ENCODE data around the gene FEM1C. TPM values are rescaled to one million over a fixed set of nuclear protein-coding genes. Genes with fewer than 3 reads are reported as not detected.

Gene FEM1C
- total and polyA plus RNA-seq, 9 of the 15 experiments (the other 6 are each of a cell fraction or from before 2014, with no cell fraction given): 1.4 to 9.3 (median 4.3) TPM

DNA sequence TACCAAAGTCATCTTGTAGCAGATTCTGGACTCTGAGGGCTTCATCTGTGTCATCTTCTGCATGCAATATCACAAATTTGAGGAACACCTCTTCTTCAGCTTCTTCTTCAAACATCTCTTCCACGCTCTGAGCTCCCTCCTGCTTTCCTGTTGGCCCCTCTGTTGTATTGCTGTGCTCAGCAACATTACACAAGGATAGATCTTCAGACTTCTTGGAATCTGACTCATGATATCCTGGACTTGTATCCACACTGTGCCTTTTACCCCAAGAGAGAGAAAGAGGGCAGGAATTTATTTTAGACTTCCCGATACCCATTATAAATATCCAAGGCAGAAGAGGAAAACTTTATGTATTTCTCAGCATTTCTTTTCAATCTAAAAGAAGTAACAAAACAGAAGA, 36.4 kb upstream of the FEM1C start:
- H3K9ac ChIP-seq (ENCODE audit: insufficient read depth in 1 of 2, low read depth in 2 of 2, low read length in 2 of 2): no peak overlapping the region
- DNase-seq (ENCODE audit: extremely low read depth in 1 of 4, low spot score in 3 of 4) (no peak), ATAC-seq (no peak), FAIRE-seq (no peak)
- in situ Hi-C loops (cut with MboI) (loop anchor here (25.0 kb wide), 1 partner anchor 1894 kb away; no protein-coding TSS in a partner anchor), intact Hi-C loops (cut with micrococcal nuclease) (loop anchor here (10.0 kb wide), 1 partner anchor 1966 kb away; no protein-coding TSS in a partner anchor)
- H3K9me1 ChIP-seq (ENCODE audit: control insufficient read depth, insufficient read depth, low read length): no peaks in the 10 kb centered on the region
- no peaks in the 10 kb centered on the region for H3K27me3 ChIP-seq (ENCODE audit: control insufficient read depth in 2 of 2, insufficient read depth in 2 of 2, low read length in 2 of 2)
- no peak overlapping the region for H3K4me2 ChIP-seq (ENCODE audit: insufficient read depth, low read length)
- POLR2A ChIA-PET: no interaction called here
- no peaks in the 10 kb centered on the region for H3K9me3 ChIP-seq (replicated peaks; ENCODE audit: control insufficient read depth, insufficient read depth, low read depth, low read length)
- WGBS (ENCODE audit: insufficient coverage, low coverage, missing lambda C conversion rate): 55% methylated on average over 2 of the region's 2 CpGs
- no peak overlapping the region for H2AFZ ChIP-seq (ENCODE audit: low read depth, low read length)
- CTCF ChIA-PET (ENCODE audit: low intra/inter-chr PET ratio): no interaction called here
- no peaks in the 10 kb centered on the region for H3K4me1 ChIP-seq (replicated peaks in 1 of 2; ENCODE audit: control insufficient read depth in 2 of 2, insufficient read depth in 2 of 2, low read length in 2 of 2)
- no peaks in the 10 kb centered on the region for H4K20me1 ChIP-seq (replicated peaks; ENCODE audit: control insufficient read depth, insufficient read depth, low read length)
- BruUV-seq (replicated peaks): no TSS peak
- H3K79me2 ChIP-seq (ENCODE audit: control insufficient read depth, insufficient read depth, low read length): no peaks in the 10 kb centered on the region
- H3K27ac ChIP-seq (ENCODE audit: extremely low read depth, low read depth, low read length): no peak overlapping the region
- no peaks in the 10 kb centered on the region for H3K36me3 ChIP-seq (ENCODE audit: control insufficient read depth, insufficient read depth, low read length)
- no peak overlapping the region for H3K4me3 ChIP-seq
- TF ChIP-seq ZNF253 (CRISPR knock-in tag; conservative IDR thresholded peaks at IDR 0.05) (no peak), FOXJ3 (CRISPR knock-in tag; IDR thresholded peaks at IDR 0.05) (no peak), SETDB1 (IDR thresholded peaks at IDR 0.05; ENCODE audit: low read length) (no peak), POLR2B (IDR thresholded peaks at IDR 0.05; ENCODE audit: low read depth, partially characterized antibody) (no peak), ATF7 (IDR thresholded peaks at IDR 0.05) (no peak), ZC3H11A (IDR thresholded peaks at IDR 0.05; ENCODE audit: low read depth, low read length) (no peak), ZNF121 (CRISPR knock-in tag; conservative IDR thresholded peaks at IDR 0.05) (no peak), SMAD4 (CRISPR knock-in tag; conservative IDR thresholded peaks at IDR 0.05) (no peak)
- TF ChIP-seq, protein P1, sequence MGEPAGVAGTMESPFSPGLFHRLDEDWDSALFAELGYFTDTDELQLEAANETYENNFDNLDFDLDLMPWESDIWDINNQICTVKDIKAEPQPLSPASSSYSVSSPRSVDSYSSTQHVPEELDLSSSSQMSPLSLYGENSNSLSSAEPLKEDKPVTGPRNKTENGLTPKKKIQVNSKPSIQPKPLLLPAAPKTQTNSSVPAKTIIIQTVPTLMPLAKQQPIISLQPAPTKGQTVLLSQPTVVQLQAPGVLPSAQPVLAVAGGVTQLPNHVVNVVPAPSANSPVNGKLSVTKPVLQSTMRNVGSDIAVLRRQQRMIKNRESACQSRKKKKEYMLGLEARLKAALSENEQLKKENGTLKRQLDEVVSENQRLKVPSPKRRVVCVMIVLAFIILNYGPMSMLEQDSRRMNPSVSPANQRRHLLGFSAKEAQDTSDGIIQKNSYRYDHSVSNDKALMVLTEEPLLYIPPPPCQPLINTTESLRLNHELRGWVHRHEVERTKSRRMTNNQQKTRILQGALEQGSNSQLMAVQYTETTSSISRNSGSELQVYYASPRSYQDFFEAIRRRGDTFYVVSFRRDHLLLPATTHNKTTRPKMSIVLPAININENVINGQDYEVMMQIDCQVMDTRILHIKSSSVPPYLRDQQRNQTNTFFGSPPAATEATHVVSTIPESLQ (CRISPR knock-in tag; IDR thresholded peaks at IDR 0.05): no peak
- TF ChIP-seq, protein P2, sequence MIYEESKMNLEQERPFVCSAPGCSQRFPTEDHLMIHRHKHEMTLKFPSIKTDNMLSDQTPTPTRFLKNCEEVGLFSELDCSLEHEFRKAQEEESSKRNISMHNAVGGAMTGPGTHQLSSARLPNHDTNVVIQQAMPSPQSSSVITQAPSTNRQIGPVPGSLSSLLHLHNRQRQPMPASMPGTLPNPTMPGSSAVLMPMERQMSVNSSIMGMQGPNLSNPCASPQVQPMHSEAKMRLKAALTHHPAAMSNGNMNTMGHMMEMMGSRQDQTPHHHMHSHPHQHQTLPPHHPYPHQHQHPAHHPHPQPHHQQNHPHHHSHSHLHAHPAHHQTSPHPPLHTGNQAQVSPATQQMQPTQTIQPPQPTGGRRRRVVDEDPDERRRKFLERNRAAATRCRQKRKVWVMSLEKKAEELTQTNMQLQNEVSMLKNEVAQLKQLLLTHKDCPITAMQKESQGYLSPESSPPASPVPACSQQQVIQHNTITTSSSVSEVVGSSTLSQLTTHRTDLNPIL (CRISPR knock-in tag; IDR thresholded peaks at IDR 0.05): no peak
- TF ChIP-seq, protein P3, sequence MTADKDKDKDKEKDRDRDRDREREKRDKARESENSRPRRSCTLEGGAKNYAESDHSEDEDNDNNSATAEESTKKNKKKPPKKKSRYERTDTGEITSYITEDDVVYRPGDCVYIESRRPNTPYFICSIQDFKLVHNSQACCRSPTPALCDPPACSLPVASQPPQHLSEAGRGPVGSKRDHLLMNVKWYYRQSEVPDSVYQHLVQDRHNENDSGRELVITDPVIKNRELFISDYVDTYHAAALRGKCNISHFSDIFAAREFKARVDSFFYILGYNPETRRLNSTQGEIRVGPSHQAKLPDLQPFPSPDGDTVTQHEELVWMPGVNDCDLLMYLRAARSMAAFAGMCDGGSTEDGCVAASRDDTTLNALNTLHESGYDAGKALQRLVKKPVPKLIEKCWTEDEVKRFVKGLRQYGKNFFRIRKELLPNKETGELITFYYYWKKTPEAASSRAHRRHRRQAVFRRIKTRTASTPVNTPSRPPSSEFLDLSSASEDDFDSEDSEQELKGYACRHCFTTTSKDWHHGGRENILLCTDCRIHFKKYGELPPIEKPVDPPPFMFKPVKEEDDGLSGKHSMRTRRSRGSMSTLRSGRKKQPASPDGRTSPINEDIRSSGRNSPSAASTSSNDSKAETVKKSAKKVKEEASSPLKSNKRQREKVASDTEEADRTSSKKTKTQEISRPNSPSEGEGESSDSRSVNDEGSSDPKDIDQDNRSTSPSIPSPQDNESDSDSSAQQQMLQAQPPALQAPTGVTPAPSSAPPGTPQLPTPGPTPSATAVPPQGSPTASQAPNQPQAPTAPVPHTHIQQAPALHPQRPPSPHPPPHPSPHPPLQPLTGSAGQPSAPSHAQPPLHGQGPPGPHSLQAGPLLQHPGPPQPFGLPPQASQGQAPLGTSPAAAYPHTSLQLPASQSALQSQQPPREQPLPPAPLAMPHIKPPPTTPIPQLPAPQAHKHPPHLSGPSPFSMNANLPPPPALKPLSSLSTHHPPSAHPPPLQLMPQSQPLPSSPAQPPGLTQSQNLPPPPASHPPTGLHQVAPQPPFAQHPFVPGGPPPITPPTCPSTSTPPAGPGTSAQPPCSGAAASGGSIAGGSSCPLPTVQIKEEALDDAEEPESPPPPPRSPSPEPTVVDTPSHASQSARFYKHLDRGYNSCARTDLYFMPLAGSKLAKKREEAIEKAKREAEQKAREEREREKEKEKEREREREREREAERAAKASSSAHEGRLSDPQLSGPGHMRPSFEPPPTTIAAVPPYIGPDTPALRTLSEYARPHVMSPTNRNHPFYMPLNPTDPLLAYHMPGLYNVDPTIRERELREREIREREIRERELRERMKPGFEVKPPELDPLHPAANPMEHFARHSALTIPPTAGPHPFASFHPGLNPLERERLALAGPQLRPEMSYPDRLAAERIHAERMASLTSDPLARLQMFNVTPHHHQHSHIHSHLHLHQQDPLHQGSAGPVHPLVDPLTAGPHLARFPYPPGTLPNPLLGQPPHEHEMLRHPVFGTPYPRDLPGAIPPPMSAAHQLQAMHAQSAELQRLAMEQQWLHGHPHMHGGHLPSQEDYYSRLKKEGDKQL (CRISPR knock-in tag; IDR thresholded peaks at IDR 0.05; ENCODE audit: borderline replicate concordance): no peak
- TF ChIP-seq, protein P4, sequence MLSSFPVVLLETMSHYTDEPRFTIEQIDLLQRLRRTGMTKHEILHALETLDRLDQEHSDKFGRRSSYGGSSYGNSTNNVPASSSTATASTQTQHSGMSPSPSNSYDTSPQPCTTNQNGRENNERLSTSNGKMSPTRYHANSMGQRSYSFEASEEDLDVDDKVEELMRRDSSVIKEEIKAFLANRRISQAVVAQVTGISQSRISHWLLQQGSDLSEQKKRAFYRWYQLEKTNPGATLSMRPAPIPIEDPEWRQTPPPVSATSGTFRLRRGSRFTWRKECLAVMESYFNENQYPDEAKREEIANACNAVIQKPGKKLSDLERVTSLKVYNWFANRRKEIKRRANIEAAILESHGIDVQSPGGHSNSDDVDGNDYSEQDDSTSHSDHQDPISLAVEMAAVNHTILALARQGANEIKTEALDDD (IDR thresholded peaks at IDR 0.05): no peak
